ENCODE measurements around the gene CRYL1.

Gene CRYL1

GRCh38 chr13:20377720-20378119, 147.9 kb downstream of the CRYL1 start:
- TF ChIP-seq FOXP2 (optimal IDR thresholded peaks at IDR 0.05; ENCODE audit: borderline replicate concordance, extremely low read depth, extremely low read length, insufficient read depth) (no peak), POLR2AphosphoS5 (IDR thresholded peaks at IDR 0.05; ENCODE audit: low read depth, low read length) (no peak), SIN3A (IDR thresholded peaks at IDR 0.05; ENCODE audit: borderline replicate concordance, insufficient read depth, low read length) (no peak), REST (IDR thresholded peaks at IDR 0.05; ENCODE audit: insufficient read depth in 1 of 2, low read depth in 2 of 2, low read length in 2 of 2) (no peak), TAF1 (IDR thresholded peaks at IDR 0.05; ENCODE audit: borderline replicate concordance, insufficient read depth, low read length) (no peak)

- no peak for TF ChIP-seq POLR2AphosphoS5 (IDR thresholded peaks at IDR 0.05; ENCODE audit: low read depth, low read length)
- no peak for TF ChIP-seq SIN3A (IDR thresholded peaks at IDR 0.05; ENCODE audit: borderline replicate concordance, insufficient read depth, low read length)
- TF ChIP-seq TAF1 (IDR thresholded peaks at IDR 0.05; ENCODE audit: borderline replicate concordance, insufficient read depth, low read length): no peak
- TF ChIP-seq REST (IDR thresholded peaks at IDR 0.05; ENCODE audit: insufficient read depth in 1 of 2, low read depth in 2 of 2, low read length in 2 of 2): no peak
- TF ChIP-seq FOXP2 (optimal IDR thresholded peaks at IDR 0.05; ENCODE audit: borderline replicate concordance, extremely low read depth, extremely low read length, insufficient read depth): no peak
Observed at GRCh38 chr13:20375871-20376270, 149.8 kb downstream of the CRYL1 start.

- TF ChIP-seq POLR2AphosphoS5 (IDR thresholded peaks at IDR 0.05; ENCODE audit: low read depth, low read length) (no peak), REST (IDR thresholded peaks at IDR 0.05; ENCODE audit: insufficient read depth in 1 of 2, low read depth in 2 of 2, low read length in 2 of 2) (no peak), TAF1 (IDR thresholded peaks at IDR 0.05; ENCODE audit: borderline replicate concordance, insufficient read depth, low read length) (no peak), SIN3A (IDR thresholded peaks at IDR 0.05; ENCODE audit: borderline replicate concordance, insufficient read depth, low read length) (no peak), FOXP2 (optimal IDR thresholded peaks at IDR 0.05; ENCODE audit: borderline replicate concordance, extremely low read depth, extremely low read length, insufficient read depth) (no peak)
Observed at GRCh38 chr13:20373861-20374260, 151.8 kb downstream of the CRYL1 start.

- no peak for TF ChIP-seq SIN3A (IDR thresholded peaks at IDR 0.05; ENCODE audit: borderline replicate concordance, insufficient read depth, low read length)
- no peak for TF ChIP-seq REST (IDR thresholded peaks at IDR 0.05; ENCODE audit: insufficient read depth in 1 of 2, low read depth in 2 of 2, low read length in 2 of 2)
- no peak for TF ChIP-seq POLR2AphosphoS5 (IDR thresholded peaks at IDR 0.05; ENCODE audit: low read depth, low read length)
- no peak for TF ChIP-seq FOXP2 (optimal IDR thresholded peaks at IDR 0.05; ENCODE audit: borderline replicate concordance, extremely low read depth, extremely low read length, insufficient read depth)
- TF ChIP-seq TAF1 (IDR thresholded peaks at IDR 0.05; ENCODE audit: borderline replicate concordance, insufficient read depth, low read length): no peak
Observed at GRCh38 chr13:20371825-20372224, 153.8 kb downstream of the CRYL1 start.
